Measurements from ENCODE around the gene NOXRED1.

- TF ChIP-seq SP1 (IDR thresholded peaks at IDR 0.05) (no peak), FOXM1 (IDR thresholded peaks at IDR 0.05; ENCODE audit: borderline replicate concordance) (no peak)
Measured at GRCh38 chr14:77390188-77390587, 33.1 kb downstream of the NOXRED1 start.

All from HEK293T (cell line).